Dermis microvascular lymphatic vessel endothelial cell (primary cell): ENCODE results near the gene MKS1. TPM values are rescaled to one million over a fixed set of nuclear protein-coding genes. Genes with fewer than 3 reads are reported as not detected.

Experiments
- DNase-seq, 2 donors: peaks; one replicate each; pipeline versions ENCODE4 v3.0.0 to v3.0.0-alpha.2; 2010; ENCODE audit warnings: low read depth in 2 of 2
- total RNA-seq: library from RNA; depleted of rRNA; stranded (reverse); fragments of >200 nt; gene quantifications from 2 replicates; pipeline ENCODE4 v1.2.1, GENCODE V29; 2014

MKS1 gene
- total RNA-seq, 1 donor from 2014 or later = 12.7 TPM

DNA sequence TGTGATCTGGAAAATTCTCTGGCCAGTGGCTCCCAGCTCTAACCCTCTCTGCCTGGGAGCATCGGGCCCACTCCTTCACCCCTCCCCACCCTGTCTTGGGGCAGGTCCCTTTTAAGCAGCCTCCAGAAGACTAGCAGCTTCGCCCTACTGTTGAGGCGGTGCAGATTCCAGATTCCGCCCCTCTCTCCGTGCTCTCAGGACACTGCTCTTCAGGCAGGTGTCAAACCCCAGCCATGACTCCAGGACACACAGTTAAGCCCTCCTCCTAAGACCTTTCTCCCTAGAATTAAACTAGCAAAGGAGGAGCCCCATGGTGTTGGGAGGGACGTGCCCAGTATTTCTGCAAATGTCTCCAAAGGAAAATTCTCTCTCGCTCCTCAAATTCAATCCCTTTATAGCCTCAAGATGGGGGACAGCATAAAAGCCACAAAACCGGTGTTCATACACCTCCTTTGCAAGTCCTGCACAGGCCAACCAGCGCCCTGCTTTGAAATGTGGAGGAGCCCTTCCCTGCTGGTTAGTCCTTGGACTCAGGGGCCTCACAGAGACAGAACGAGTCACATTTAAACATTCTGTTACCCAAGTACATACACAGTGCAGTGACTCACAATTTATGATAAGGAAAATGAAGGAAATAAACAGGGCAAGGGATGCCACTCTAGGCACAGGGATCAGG, 26.5 kb upstream of the MKS1 start:
- DNase-seq = no peak

- DNase-seq = no peak
Measured at GRCh38 chr17:58244963-58245362, 25.9 kb upstream of the MKS1 start.

DNA sequence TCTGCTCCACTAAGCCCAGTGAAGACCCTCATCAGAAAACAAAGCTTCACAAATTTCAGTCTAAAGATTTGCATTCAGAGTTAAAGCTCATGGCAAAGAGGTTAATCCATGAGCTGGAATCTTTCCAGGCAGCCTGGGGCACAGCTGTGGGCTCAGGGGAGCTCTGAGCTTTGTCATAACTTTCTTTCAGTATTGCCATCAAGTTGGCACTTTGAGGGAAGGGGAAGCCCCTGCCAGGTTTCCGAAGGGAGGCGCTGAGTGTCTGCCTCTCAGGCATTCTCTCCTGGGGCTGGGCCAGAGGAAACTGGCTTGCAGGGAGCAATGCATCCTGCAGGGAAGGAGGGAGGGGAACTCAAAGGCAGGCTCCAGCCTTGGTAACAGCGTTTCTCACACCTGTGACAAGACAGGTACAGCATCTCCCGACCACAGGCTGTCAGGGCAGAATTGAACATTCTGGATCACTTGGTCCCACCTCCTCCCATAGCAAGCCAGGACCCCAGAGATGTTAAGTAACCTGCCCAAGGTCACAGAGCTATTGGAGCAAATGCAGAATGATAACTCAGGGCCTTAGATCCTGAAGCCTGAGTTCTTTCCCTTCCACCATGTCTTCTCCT, 23.2 kb upstream of the MKS1 start:
- no peak for DNase-seq

DNA sequence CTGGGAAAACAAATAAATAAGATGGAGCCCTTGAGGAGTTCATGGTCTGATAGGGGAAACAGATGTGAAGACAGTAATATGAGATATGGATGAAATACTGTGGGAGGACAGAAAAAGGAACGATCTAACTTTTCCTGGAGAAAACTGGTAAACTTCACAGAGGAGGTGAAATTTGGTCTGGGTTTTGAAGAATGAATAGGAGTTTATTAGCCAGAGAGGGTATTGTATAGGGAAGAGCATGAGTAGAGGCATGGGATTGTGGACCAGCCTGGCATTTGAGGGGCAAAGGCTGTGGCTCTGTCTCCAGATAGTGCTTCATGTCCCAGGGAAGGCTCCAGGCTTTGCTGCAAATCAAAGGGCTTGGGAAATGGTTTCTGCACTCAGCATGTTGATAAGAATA, 20.9 kb upstream of the MKS1 start:
- DNase-seq = no peak

DNA sequence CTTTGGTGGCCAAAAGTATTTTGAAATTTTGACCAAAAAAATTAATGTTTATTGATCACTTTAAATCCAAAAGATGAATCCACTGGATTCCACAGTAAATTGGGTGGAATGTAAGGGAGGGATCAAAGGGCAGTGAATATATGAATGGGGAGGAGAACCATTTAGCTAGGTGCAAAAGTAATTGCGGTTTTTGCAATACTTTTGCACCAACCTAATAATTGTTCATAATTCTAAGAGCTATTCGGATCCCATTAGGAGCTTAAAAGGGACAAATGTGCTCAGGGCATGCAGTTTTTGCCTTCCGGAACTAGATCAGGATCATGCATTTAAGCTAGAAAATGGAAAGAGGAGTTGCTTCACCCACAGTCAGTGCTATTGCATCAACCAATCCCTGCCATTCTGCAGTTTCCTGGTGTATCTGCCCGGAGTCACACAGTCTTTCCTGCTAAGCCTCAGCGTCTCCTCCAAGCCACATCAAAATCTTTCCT, 19.1 kb upstream of the MKS1 start, which contains the start of gene LPO:
LPO (plus strand) TSS at position 438 of the 488 bp plus-strand sequence. CDS start 4,396 bp downstream, outside the sequence.
- no peak for DNase-seq

DNA sequence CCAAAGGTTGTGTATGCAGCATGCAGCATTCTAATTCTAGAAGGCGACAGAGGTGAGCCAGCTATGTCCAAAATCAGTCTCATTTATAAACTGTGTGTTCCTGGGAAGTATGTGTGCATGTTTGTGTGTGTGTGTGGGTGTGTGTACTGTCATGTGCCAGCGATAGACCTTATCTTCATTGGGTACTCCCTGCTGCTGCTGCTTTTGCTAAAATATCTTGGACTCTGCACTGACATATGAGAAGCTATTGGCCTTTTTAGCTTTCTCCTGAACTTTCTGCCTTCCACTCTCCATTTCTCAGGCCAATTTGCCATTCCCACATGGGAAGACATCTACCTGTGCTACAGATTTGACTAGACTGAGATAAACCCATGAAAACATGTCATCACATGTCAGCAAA, 17.3 kb upstream of the MKS1 start:
- no peak for DNase-seq

DNA sequence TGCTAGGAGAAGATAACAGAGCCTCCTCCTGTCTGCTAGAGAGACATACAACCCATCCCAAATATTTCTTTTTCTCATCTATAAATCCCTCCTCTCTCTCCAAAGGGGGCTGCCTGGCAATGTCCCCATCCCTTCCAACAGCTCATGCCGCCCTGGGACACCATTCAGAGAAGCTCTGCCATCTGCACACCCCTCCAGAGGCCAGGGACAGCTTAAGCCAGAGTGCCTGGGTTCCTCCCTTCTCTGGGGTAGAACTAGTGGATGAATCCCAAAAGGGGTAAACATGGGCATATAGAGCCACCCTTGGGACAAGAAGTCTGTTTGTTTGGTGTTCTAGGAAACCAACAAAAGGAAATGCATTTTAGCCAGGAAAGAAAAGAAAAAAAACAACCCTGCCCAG, 16.8 kb upstream of the MKS1 start:
- DNase-seq = no peak

DNA sequence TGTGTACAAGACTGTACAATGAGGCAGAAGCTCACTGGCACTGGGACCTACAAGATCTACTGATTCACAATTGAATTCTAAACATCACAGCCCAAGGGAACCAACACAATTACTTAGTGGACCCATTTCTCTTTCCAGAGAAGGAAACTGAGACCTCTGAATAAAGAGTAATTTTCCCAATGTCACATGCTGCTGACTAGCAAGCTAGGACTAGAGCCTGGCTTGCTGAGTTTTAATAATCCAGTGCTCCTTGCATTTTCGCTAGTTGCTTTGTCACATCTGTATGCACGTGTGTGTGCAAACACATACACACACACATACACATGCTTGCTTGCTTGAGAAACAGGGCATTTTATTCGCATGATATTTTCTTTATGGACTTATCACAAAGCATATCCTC, 15.5 kb upstream of the MKS1 start:
- no peak for DNase-seq

DNA sequence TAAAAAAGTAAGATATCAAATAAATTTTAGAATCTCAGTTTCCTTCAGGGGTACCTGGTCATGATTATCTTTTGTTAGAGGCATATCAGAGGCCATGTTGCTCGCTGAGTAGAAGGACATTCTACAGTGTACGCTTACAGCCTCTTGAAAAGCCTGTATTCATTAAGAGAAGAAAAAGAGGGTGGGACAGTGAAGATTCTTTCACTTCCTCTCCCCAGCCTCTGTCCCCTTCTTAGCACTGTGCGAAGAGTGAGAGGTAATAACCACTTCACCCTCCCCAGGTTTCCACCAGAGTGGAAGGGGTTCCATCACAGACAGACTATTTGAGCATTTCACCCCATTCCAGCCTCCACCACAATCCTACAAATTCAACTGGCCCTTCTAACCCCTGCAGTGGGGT, 14.5 kb upstream of the MKS1 start:
- DNase-seq = no peak

- no peak for DNase-seq
Measured at GRCh38 chr17:58232707-58233156, 13.7 kb upstream of the MKS1 start.

DNA sequence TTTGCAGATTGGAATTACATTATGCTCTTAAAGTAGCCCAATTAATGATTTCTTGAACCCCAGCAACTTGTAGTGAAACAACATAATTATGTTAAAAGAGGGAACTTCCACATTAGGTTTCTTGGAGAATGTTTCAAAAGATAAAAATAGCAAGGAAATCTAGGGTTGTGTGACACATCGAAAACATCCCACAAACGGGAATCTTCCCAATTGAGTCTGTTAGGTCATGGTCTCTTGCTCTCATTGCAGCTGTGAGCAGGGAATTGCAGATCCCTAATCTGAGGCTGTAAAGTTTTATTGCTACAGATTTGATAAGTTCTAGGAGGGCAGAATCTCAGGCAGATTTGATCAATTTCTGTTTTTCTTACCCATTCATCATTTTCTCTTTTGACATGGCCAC, 12.6 kb upstream of the MKS1 start:
- DNase-seq = no peak

DNA sequence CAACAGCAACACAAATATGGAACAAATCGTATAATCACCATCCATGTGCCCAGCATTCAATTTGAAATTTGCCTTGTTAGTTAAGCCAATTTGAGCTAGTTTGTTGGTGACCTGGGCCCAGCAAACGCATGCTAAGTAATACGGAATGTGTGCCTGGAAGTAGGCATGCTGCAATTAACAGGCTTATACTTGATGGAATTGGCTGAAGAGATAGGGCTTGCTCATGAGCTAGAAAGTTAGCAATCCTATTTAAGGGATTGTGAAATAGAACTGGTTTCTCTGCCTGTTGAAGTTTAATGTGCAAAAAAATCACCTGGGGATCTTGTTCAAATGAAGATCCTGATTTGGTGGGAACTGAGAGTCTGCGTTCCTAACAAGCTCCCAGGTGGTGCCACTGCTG, 10.8 kb upstream of the MKS1 start:
- DNase-seq = no peak

- DNase-seq = no peak
Measured at GRCh38 chr17:58229384-58229783, 10.3 kb upstream of the MKS1 start.

- DNase-seq = no peak
Measured at GRCh38 chr17:58228679-58229078, 9.6 kb upstream of the MKS1 start.

GRCh38 chr17:58227733-58228132, 8.7 kb upstream of the MKS1 start:
- no peak for DNase-seq

GRCh38 chr17:58224315-58224714, 5.3 kb upstream of the MKS1 start:
- no peak for DNase-seq

GRCh38 chr17:58219789-58220183, 731 bp upstream of the MKS1 start:
- peak; percentile 7 to 41 for DNase-seq

DNA sequence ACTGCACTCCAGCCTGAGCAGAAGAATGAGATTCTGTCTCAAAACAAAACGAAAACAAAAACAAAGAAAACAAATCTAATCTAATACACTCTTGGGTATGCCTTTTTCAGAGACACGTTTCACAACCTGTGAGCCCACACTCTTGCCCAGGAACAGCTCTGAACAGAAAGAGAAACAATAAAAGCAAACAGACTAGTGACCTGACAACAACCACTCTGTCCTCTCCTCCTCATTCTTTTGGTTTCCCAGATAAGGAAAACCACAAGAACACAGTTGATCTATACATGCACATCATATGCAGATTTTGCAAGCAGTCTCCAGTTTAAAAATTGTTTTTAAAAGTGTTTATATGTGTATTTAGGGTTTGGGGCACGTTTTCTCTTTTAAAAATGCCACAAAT, 1.3 kb downstream of the MKS1 start:
- no peak for DNase-seq

DNA sequence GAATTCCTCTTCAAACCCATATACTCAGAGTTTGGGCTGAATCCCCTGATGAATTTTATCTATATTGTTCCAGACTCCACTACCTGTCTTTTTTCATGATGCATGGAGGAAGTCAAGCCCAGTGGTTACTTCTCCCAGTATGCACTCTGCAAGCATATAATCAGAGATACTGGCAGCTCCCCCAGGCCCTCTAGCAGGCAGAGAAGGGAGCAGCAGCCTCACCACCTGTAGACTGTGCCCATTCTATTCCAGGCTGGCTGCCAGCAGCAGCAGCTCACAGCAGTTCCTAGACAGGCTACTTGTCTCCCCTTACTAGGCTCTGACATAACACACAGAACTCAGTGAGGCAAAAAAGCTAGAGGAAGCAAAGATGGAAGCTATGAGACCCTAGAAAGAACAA, 3.4 kb downstream of the MKS1 start:
- no peak for DNase-seq

GRCh38 chr17:58210922-58211321, 8.1 kb downstream of the MKS1 start:
- DNase-seq = no peak

GRCh38 chr17:58208344-58208743, 10.7 kb downstream of the MKS1 start:
- no peak for DNase-seq

DNA sequence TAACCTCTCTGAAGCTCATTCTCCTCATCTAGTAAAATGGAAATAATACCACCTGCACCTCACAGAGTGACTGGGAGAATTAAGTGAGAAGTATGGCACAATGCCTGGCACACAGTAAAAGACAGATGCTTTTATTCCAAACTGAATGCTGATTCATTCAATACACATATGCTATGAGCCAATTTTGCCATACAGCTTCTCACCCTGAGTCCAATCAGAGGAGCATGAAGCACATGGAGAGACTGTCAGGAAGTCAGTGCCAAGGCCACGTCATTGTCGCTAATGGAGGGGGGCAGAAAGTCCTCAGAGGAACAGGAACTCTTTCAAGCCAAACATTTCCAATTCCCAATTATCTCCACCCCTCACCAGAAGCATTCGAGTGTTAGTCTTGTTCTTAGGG, 11.6 kb downstream of the MKS1 start:
- no peak for DNase-seq

DNA sequence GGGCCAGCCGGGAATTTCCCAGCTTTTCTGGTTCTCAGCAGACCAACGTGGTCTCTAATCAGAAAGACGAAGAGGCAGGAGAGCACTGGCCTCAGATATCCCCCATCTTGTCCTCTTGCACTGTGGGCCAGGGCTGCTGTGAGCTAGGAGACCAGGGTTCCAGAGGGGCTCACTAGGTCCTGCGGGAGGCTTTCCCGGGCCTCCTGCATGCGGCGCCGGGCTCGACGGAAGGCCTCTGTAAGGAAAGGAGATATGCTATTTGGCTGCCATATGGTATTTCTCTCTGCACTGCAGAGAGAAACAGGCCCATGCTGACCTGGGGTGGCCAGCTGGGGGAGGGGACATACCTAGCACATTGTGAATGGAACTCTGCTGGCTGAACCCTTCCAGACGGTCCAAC, 13.1 kb downstream of the MKS1 start:
- DNase-seq = no peak
